Mesenchymal stem cell (in vitro differentiated cells and primary cell): ENCODE measurements around the gene BCORL1.

Experiments
- DNase-seq: peaks from one replicate; pipeline ENCODE4 v3.0.0-alpha.2; 2013
- H2AFZ ChIP-seq: one replicate; pipeline ENCODE4 v1.6.1; 2013; ENCODE audit warnings: low read depth, mild to moderate bottlenecking, control low read depth, inconsistent platforms, low read length, moderate library complexity
- H2AK5ac ChIP-seq: 2 replicates; pipeline ENCODE4 v1.6.1; 2013; ENCODE audit warnings: low read length, moderate library complexity, mild to moderate bottlenecking, inconsistent platforms; ENCODE audit not compliant: severe bottlenecking
- H2BK120ac ChIP-seq: one replicate; pipeline ENCODE4 v1.6.1; 2013; ENCODE audit warnings: low read depth, mild to moderate bottlenecking, inconsistent platforms, low read length, moderate library complexity
- H2BK12ac ChIP-seq, 2 experiments: one replicate each; pipeline ENCODE4 v1.6.1; 2013; ENCODE audit warnings: inconsistent platforms in 2 of 2, low read length in 2 of 2, mild to moderate bottlenecking in 2 of 2, moderate library complexity in 2 of 2, control low read depth in 1 of 2
- H2BK15ac ChIP-seq: one replicate; pipeline ENCODE4 v1.6.1; 2013; ENCODE audit warnings: mild to moderate bottlenecking, low read depth, inconsistent platforms; ENCODE audit not compliant: poor library complexity, severe bottlenecking
- H2BK5ac ChIP-seq: 2 replicates; pipeline ENCODE4 v1.6.1; 2013; ENCODE audit warnings: low read depth, mild to moderate bottlenecking, low read length, control low read depth, inconsistent platforms; ENCODE audit not compliant: poor library complexity, severe bottlenecking
- H3K14ac ChIP-seq, 2 experiments: one replicate each; pipeline ENCODE4 v1.6.1; 2013; ENCODE audit warnings: inconsistent platforms in 2 of 2, low read length in 2 of 2, control low read depth in 1 of 2, mild to moderate bottlenecking in 1 of 2, moderate library complexity in 1 of 2
- H3K18ac ChIP-seq, 2 experiments: one replicate each; pipeline ENCODE4 v1.6.1; 2013; ENCODE audit warnings: inconsistent platforms in 2 of 2, low read length in 2 of 2, control low read depth in 1 of 2, low read depth in 1 of 2, mild to moderate bottlenecking in 1 of 2
- H3K23ac ChIP-seq, 2 experiments: one replicate each; pipeline ENCODE4 v1.6.1; 2013; ENCODE audit warnings: inconsistent platforms in 2 of 2, low read length in 2 of 2, mild to moderate bottlenecking in 2 of 2, moderate library complexity in 2 of 2, control low read depth in 1 of 2
- H3K27ac ChIP-seq: 2 replicates; pipeline ENCODE4 v1.5.1; 2013; ENCODE audit warnings: mild to moderate bottlenecking, moderate library complexity, low read length, control low read depth, inconsistent platforms; ENCODE audit not compliant: poor library complexity, severe bottlenecking
- H3K27me3 ChIP-seq, 2 experiments: 2 replicates each; pipeline versions ENCODE4 v1.6.1 to v1.7.0; 2013; ENCODE audit warnings: low read length in 2 of 2, mild to moderate bottlenecking in 2 of 2, moderate library complexity in 2 of 2, control low read depth in 1 of 2, inconsistent platforms in 1 of 2; ENCODE audit not compliant: control insufficient read depth in 1 of 2, insufficient read depth in 1 of 2
- H3K36me3 ChIP-seq, 2 experiments: 2 replicates each; pipeline versions ENCODE4 v1.6.1 to v1.7.0; 2013; ENCODE audit warnings: low read length in 2 of 2, control low read depth in 1 of 2, inconsistent platforms in 1 of 2, low read depth in 1 of 2, mild to moderate bottlenecking in 1 of 2; ENCODE audit not compliant: insufficient read depth in 2 of 2, control insufficient read depth in 1 of 2
- H3K4ac ChIP-seq, 2 experiments: one replicate each; pipeline ENCODE4 v1.6.1; 2013; ENCODE audit warnings: inconsistent platforms in 2 of 2, low read length in 2 of 2, mild to moderate bottlenecking in 2 of 2, moderate library complexity in 2 of 2, control low read depth in 1 of 2, low read depth in 1 of 2
- H3K4me1 ChIP-seq: 2 replicates; pipeline ENCODE4 v1.6.1; 2013; ENCODE audit warnings: low read depth, low read length, control low read depth; ENCODE audit not compliant: control insufficient read depth, insufficient read depth
- H3K4me2 ChIP-seq: 2 replicates; pipeline ENCODE4 v1.6.1; 2013; ENCODE audit warnings: low read length, mild to moderate bottlenecking, inconsistent platforms; ENCODE audit not compliant: poor library complexity, severe bottlenecking
- H3K4me3 ChIP-seq, 2 experiments: 2 replicates each; pipeline versions ENCODE4 v1.5.1 to v1.7.0; 2013; ENCODE audit warnings: low read length in 2 of 2, mild to moderate bottlenecking in 2 of 2, control low read depth in 1 of 2, low read depth in 1 of 2; ENCODE audit not compliant: insufficient read depth in 1 of 2
- H3K79me1 ChIP-seq: replicated peaks from 2 replicates; pipeline ENCODE4 v1.6.1; 2013; ENCODE audit warnings: mild to moderate bottlenecking, control low read depth, low read length, inconsistent platforms; ENCODE audit not compliant: poor library complexity, severe bottlenecking
- H3K9ac ChIP-seq: 2 replicates; pipeline ENCODE4 v1.7.0; 2013; ENCODE audit warnings: mild to moderate bottlenecking, low read length, moderate library complexity
- H3K9me3 ChIP-seq: 2 replicates; pipeline ENCODE4 v1.7.0; 2013; ENCODE audit warnings: mild to moderate bottlenecking, low read length; ENCODE audit not compliant: control insufficient read depth
- H4K8ac ChIP-seq: one replicate; pipeline ENCODE4 v1.6.1; 2013; ENCODE audit warnings: inconsistent platforms, mild to moderate bottlenecking, low read length, moderate library complexity
- H4K91ac ChIP-seq: one replicate; pipeline ENCODE4 v1.6.1; 2013; ENCODE audit warnings: mild to moderate bottlenecking, low read length, inconsistent platforms
- WGBS: methylation state at CpG from one replicate; pipeline ENCODE4 v1.1.7; 2013; ENCODE audit warnings: mixed read lengths; 5-methylcytosine and 5-hydroxymethylcytosine counted together

BCORL1 gene

DNA sequence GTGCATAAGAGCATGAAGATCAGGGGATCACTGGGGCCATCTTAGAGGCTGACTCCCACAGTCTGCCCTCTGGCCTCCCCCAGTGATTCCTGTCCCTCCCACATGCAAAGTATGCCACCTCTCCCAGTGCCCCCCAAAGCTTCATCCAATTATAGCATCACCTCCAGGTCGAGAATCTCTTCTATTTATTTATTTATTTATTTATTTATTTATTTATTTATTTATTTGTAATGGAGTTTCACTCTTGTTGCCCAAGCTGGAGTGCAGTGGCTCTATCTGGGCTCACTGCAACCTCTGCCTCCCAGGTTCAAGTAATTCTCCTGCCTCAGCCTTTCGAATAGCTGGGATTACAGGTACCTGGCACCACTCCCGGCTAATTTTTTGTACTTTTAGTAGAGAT lies 50.1 kb downstream of the BCORL1 start:
- WGBS: no CpG with 5 or more reads among the region's 3 CpGs

DNA sequence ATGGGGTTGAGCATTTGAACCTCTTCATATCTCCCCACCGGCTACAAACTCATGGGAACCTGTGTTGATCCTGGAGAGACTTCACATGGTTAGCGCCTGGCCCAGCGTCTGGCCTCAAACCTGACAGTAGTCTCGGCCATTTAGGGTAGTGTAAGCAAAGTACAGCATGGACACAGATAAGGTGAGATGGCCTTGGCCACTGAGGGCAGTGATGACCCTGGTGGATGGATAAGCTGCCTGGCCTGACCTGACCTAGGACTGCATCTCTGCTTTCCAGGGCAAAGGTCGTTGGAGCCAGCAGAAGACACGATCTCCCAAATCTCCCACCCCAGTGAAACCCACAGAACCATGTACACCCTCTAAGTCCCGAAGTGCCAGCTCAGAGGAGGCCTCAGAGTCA lies 51.7 kb downstream of the BCORL1 start:
- H3K27ac ChIP-seq: no peak overlapping the region
- H2BK120ac ChIP-seq: no peak overlapping the region
- DNase-seq: no peak
- H3K27me3 ChIP-seq: peaks cover 0 to 7% of the 10 kb centered on the region in 2 experiments
- no peak overlapping the region for H3K23ac ChIP-seq
- H3K4me3 ChIP-seq: no peak overlapping the region
- no peak overlapping the region for H3K14ac ChIP-seq
- H3K4me1 ChIP-seq: no peaks in the 10 kb centered on the region
- H3K36me3 ChIP-seq: peaks cover 47 to 64% of the 10 kb centered on the region in 2 experiments
- no peaks in the 10 kb centered on the region for H3K9me3 ChIP-seq
- no peak overlapping the region for H3K4me2 ChIP-seq
- no peak overlapping the region for H2BK5ac ChIP-seq
- H3K9ac ChIP-seq: no peak overlapping the region
- H2AK5ac ChIP-seq: no peak overlapping the region
- H3K4ac ChIP-seq: no peak overlapping the region
- WGBS: 96% methylated on average over 4 of the region's 7 CpGs
- H4K8ac ChIP-seq: no peak overlapping the region
- H3K18ac ChIP-seq: no peak overlapping the region
- no peaks in the 10 kb centered on the region for H3K79me1 ChIP-seq
- no peak overlapping the region for H2BK12ac ChIP-seq
- no peak overlapping the region for H4K91ac ChIP-seq
- no peak overlapping the region for H2BK15ac ChIP-seq
- H2AFZ ChIP-seq: no peak overlapping the region

More for the DNA sequence above, 50.1 kb downstream of the BCORL1 start:
- Histone ChIP-seq H3K27me3 (peaks cover 0 to 6% of the 10 kb centered on the region in 2 experiments), H3K18ac (no peak overlapping the region), H3K36me3 (peaks cover 38 to 54% of the 10 kb centered on the region in 2 experiments), H3K79me1 (no peaks in the 10 kb centered on the region), H3K14ac (no peak overlapping the region), H4K8ac (no peak overlapping the region), H2BK12ac (no peak overlapping the region), H2AK5ac (no peak overlapping the region), H3K4ac (no peak overlapping the region), H3K4me2 (no peak overlapping the region), H3K4me3 (no peak overlapping the region), H2AFZ (no peak overlapping the region), H3K9ac (no peak overlapping the region), H3K23ac (no peak overlapping the region), H3K9me3 (no peaks in the 10 kb centered on the region), H2BK120ac (no peak overlapping the region), H3K27ac (no peak overlapping the region), H2BK15ac (no peak overlapping the region), H2BK5ac (no peak overlapping the region), H3K4me1 (no peaks in the 10 kb centered on the region), H4K91ac (no peak overlapping the region)
- no peak for DNase-seq

DNA sequence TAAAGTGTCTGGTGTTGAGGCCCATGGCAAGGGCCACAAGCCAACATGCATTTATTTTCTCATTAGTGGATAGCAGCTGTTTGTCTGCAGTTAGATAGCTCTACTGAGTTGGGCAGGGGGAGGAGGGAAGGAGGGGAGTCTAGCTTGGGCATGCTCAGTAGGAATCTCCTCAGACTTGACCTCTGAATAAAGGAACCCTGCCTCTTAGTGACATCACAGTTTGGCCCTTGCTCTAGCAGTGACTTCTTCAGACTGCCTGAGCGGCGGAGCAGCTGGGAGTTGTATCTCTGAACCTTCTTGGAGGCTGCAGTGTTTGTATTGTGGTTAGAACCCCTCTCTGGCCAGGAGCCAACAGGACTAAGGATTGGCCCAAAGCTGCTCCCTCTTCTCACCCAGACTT lies 57.4 kb downstream of the BCORL1 start:
- no peak overlapping the region for H3K4me2 ChIP-seq
- DNase-seq: no peak
- no peaks in the 10 kb centered on the region for H3K79me1 ChIP-seq
- H3K14ac ChIP-seq: no peak overlapping the region
- H2AK5ac ChIP-seq: no peak overlapping the region
- H3K9me3 ChIP-seq: no peaks in the 10 kb centered on the region
- no peak overlapping the region for H4K91ac ChIP-seq
- H2BK5ac ChIP-seq: no peak overlapping the region
- no peak overlapping the region for H4K8ac ChIP-seq
- H2BK15ac ChIP-seq: no peak overlapping the region
- no peak overlapping the region for H2BK120ac ChIP-seq
- no peak overlapping the region for H3K4me3 ChIP-seq
- no peak overlapping the region for H3K9ac ChIP-seq
- no peak overlapping the region for H3K27ac ChIP-seq
- H3K4me1 ChIP-seq: no peaks in the 10 kb centered on the region
- H3K23ac ChIP-seq: no peak overlapping the region
- peaks cover 49 to 57% of the 10 kb centered on the region in 2 experiments for H3K36me3 ChIP-seq
- H2AFZ ChIP-seq: no peak overlapping the region
- no CpG with 5 or more reads among the region's 2 CpGs for WGBS
- H3K18ac ChIP-seq: no peak overlapping the region
- H3K4ac ChIP-seq: no peak overlapping the region
- H3K27me3 ChIP-seq: peaks cover 0 to 3% of the 10 kb centered on the region in 2 experiments
- H2BK12ac ChIP-seq: no peak overlapping the region

DNA sequence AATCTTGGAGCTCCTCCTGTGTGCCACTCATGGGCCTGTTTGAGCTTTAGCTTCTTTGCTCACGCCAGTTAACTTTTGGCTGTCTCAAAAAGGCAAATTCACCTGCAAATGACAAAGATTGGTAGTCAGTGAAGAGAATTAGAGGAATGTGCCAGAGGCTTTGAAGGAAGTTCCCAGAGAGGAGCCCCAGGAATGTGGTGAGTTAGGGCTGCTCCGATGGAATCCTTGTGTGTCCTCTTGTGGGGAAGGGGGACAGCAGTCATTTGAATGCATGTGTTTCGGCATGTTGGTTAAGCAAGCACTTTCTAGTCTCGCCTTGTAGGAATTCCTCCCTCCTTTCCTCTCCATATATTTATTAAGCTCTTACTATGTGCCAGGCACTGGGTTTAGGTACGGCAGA lies 65.0 kb downstream of the BCORL1 start:
- no peak overlapping the region for H3K4ac ChIP-seq
- no peak overlapping the region for H3K4me2 ChIP-seq
- H2AFZ ChIP-seq: no peak overlapping the region
- H2BK15ac ChIP-seq: no peak overlapping the region
- H2AK5ac ChIP-seq: no peak overlapping the region
- peaks cover 0 to 24% of the 10 kb centered on the region in 2 experiments for H3K27me3 ChIP-seq
- H3K9ac ChIP-seq: no peak overlapping the region
- no peak overlapping the region for H3K27ac ChIP-seq
- no peak overlapping the region for H3K14ac ChIP-seq
- H2BK120ac ChIP-seq: no peak overlapping the region
- no peak overlapping the region for H3K4me3 ChIP-seq
- H2BK12ac ChIP-seq: no peak overlapping the region
- H4K91ac ChIP-seq: no peak overlapping the region
- H3K9me3 ChIP-seq: peaks cover 4% of the 10 kb centered on the region
- no peaks in the 10 kb centered on the region for H3K4me1 ChIP-seq
- WGBS: 100% methylated on average over 2 of the region's 5 CpGs
- DNase-seq: no peak
- H2BK5ac ChIP-seq: no peak overlapping the region
- no peak overlapping the region for H3K18ac ChIP-seq
- H3K23ac ChIP-seq: no peak overlapping the region
- peaks cover 34 to 64% of the 10 kb centered on the region in 2 experiments for H3K36me3 ChIP-seq
- H3K79me1 ChIP-seq: no peaks in the 10 kb centered on the region
- no peak overlapping the region for H4K8ac ChIP-seq
